OCI-LY3 (cell line): ENCODE data around the gene CYTH4.
"Not testable (repeated sequence)": the region's sequence is repeated elsewhere in the genome, so short reads cannot be mapped to it uniquely, and the experiment has no call there.

ENCODE experiments used
- EZH2phosphoT487 ChIP-seq: fragments of 200-600 bp; shearing (Covaris generic); IDR thresholded peaks from 2 replicates; pipeline ENCODE4 v1.6.1; 2018; ENCODE audit warnings: antibody characterized with exemption, mixed run types, low read depth
- TF ChIP-seq, protein P1 (sequence below): fragments of 200-600, 300-600 bp; sonication (generic); IDR thresholded peaks from 2 replicates; pipeline ENCODE4 v1.5.1; 2014; ENCODE audit warnings: antibody characterized with exemption, low read length, low read depth

GRCh38 chr22:37251836-37252235 lies 30.5 kb upstream of the CYTH4 start:
- TF ChIP-seq, protein P1, sequence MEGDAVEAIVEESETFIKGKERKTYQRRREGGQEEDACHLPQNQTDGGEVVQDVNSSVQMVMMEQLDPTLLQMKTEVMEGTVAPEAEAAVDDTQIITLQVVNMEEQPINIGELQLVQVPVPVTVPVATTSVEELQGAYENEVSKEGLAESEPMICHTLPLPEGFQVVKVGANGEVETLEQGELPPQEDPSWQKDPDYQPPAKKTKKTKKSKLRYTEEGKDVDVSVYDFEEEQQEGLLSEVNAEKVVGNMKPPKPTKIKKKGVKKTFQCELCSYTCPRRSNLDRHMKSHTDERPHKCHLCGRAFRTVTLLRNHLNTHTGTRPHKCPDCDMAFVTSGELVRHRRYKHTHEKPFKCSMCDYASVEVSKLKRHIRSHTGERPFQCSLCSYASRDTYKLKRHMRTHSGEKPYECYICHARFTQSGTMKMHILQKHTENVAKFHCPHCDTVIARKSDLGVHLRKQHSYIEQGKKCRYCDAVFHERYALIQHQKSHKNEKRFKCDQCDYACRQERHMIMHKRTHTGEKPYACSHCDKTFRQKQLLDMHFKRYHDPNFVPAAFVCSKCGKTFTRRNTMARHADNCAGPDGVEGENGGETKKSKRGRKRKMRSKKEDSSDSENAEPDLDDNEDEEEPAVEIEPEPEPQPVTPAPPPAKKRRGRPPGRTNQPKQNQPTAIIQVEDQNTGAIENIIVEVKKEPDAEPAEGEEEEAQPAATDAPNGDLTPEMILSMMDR: not testable (repeated sequence)
- TF ChIP-seq EZH2phosphoT487: not testable (repeated sequence)
